NCI-H2171 (cell line): ENCODE measurements around the gene OR2L8.
A peak's percentile ranks its signal among the peaks of the same experiment; 100 is the strongest.

Experiments
- DNase-seq: peaks from one replicate; lab custom pipeline; 2025; lab: John Stamatoyannopoulos, UW

Gene OR2L8, protein sequence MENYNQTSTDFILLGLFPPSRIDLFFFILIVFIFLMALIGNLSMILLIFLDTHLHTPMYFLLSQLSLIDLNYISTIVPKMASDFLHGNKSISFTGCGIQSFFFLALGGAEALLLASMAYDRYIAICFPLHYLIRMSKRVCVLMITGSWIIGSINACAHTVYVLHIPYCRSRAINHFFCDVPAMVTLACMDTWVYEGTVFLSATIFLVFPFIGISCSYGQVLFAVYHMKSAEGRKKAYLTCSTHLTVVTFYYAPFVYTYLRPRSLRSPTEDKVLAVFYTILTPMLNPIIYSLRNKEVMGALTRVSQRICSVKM

DNA sequence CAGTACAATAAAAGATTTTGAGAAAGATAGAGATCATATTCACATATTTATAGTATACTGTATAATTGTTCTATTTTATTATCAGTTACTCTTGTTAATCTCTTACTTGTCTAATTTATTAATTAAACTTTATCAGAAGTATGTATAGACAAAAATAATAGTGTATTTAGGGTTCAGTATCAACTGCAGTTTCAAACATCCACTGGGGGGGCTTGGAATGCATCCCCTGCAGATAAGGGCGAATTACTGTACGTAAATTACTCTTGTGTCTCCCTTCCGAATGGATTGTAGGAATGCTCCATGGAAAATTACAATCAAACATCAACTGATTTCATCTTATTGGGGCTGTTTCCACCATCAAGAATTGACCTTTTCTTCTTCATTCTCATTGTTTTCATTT lies at the start of gene OR2L8:
Gene OR2L8 (plus strand): TSS at position 301 of the 400 bp plus-strand sequence. CDS start 0 bp downstream, at position 301.
- DNase-seq, result no peak

DNA sequence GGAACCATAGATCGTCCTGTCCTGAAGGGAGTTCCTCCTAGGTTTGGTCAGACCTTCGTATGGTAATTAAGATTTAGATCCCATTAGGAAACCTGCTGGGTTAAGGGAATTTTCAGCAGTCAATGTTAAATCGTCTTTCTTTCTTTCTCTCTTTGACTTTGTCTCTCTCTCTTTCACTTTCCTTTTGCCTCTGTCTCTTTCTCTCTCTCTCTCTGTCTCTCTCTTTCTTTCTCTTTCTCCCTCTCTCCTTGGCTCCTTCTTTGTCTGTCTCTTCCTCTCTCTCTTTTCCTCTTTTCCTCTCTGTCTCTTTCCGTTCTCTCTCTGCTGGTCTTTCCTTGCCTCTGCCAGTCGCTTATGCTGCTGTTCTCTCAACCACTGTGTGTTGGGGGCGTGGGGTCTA lies 44.5 kb upstream of the OR2L8 start:
- no peak for DNase-seq

DNA sequence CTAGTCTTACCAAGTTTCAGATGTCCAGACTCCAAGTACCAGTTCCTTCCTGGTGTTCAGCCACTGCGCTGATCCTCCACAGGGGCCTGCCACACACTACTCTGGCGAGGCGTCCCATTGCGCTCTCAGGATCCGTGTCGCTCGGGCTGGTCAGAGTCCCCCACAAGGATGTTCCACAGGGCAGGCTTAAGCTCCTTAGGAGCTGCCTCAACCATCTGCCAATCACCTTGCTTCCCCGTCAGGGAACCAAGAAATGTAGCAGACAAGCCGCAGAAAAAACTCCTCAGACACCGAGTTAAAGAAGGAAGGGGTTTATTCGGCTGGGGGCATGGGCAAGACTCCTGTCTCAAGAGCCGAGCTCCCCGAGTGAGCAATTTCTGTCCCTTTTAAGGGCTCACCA lies 43.5 kb upstream of the OR2L8 start:
- DNase-seq, result no peak

DNA sequence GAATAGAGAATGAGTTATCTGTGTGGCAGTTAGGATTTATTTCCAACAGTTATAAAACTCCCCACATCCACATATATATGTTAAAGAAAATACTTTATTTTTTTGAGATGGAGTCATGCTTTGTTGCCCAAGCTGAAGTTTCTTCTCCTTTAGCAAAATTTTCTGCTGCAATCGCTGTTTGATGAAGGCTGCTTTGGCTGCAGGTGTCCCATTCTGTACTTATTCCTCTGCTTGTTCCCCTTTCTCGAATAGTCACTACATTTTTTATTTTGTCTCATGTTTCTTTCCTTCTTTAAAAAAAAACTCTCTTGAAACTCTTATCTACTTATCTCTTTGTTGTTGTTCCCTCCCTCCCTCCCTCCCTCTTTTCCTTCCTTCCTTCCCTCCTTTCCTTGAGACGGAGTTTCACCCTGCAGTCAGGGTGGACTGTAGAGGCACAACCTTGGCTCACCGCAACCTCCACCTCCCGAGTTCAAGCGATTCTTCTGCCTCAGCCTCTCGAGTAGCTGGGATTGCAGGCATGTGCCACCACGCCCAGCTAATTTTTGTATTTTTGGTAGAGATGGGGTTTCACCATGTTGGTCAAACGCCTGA lies 42.7 kb upstream of the OR2L8 start:
- no peak for DNase-seq

DNA sequence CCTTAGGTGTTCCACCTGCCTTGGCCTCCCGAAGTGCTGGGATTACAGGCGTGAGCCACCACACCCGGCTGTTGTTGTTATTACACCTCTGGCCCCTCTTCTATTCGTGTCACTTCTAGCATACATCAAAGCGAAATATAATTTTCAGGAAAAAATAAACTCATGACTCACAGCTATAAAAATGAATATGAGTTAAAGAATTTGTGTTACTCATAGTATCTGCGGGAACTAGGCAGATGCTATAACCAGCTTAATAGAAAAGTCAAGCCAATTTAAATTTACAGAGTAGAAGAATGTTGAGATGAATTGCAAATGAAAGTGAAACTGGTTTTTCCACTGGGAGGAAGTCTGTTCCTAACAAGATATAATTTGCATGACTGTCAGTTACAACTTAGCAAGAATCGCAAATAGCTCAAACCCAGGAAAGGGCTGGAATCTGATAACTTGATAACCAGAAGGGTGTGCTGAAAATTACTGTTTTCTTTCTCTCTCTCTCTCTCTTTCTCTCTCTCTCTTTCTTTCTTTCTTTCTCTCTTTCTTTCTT lies 42.1 kb upstream of the OR2L8 start:
- DNase-seq, result no peak

DNA sequence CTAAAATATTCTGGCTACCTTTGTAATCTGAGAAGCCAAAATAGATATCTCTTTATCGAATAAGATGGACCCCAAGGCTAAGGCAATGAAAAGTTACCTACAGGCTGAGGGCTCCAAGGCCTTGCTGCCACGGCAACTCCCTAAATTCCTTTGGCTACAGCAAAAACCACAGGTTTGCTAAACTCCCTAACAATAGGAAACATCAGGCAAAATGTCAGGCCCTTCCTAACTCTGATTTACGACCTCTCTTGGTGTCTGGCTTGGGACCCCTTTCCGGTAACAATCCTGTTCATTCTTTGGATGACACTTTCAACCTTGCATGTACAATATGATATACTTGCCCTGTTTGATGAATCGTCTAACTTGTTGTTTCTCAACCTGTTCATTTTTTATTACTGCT lies 39.9 kb upstream of the OR2L8 start:
- DNase-seq, result no peak

DNA sequence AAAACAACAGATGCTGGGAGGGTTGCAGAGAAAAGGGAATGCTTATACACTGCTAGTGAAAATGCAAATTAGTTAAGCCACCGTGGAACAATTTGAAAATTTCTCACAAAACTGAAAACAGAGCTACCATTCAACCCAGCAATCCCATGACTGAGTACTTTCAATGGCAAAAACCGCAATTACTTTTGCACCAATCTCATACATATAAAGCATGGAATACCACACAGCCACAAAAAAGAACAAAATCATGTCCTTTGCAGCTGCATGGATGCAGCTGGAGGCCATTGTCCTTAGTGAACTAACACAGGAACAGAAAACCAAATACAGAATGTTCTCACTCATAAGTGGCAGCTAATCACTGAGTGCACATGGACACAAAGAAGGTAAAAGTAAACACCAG lies 34.9 kb upstream of the OR2L8 start:
- DNase-seq, result no peak

DNA sequence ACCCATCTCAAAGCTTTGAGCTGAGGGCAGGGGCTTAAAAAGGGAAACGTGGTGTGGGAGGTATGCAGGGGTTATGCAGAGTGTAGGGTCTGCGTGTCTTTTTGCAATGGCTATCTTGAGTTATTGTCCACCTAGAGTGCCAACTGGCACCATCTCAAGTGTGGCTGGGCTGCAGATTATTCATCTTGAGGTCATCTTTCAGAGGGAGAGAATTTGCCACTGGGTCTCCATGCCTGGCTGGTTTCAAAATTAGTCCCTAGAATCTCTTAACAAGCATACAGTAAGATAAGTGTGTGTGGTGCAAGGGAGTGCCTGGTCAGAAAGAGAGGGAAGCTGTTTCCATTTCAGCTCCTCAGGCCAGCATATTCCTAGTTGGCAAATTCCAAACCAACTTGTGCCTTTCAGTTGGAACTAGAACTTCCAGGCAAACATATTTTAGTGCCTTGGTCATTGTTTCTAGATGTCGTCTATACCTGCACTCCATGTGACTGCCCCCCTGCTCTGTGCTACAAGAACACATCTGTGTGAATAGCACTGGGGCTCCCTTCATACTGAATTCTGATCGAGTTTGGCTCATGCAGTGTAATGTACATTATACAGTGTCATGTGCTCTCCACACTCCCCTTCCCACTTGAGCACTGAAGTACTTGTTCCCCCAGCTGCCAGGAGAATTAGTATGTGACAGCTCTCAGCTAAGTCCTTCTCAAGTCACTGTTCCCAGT lies 33.6 kb upstream of the OR2L8 start:
- no peak for DNase-seq

DNA sequence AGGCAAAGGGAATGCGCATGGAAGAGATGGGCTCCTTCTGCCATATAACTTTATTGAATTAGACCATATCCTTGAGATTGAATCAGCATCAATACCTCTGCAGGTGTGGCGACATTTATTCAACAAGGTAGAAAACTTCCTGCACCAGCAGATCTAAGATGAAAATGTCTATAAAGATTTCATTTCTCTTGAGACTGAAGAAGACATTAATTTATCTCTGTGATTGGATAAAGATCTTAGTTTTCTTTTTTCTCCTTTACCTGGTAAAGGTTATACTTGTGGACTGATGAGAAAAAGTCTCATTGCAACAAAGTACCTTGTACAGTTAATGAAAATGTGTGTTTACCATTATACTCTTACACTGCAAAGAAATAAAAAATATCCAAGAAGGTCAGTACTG lies 28.7 kb upstream of the OR2L8 start, which contains the start of gene OR2T8:
Gene OR2T8 (plus strand): TSS at position 301 of the 400 bp plus-strand sequence. CDS start 766 bp downstream, outside the sequence.
- no peak for DNase-seq

DNA sequence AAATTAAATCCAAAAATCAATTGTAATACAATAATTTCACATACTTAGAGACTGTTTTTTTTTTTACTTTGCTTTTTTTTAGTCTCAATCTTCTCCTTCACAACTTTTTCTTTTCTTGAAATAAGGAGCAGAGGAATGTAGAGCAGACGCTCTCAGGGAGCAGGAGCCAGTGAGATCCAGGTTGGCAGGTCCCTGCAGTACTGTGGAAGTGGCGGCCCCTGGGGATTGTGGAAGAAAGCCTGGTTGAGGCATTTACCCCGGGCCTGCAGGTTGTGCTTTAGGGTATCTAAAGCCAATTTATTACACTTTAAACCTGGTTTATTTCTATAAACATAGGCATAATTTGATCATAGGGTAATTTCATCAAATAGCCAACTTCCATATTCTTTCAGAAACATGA lies 24.7 kb upstream of the OR2L8 start:
- no peak for DNase-seq

DNA sequence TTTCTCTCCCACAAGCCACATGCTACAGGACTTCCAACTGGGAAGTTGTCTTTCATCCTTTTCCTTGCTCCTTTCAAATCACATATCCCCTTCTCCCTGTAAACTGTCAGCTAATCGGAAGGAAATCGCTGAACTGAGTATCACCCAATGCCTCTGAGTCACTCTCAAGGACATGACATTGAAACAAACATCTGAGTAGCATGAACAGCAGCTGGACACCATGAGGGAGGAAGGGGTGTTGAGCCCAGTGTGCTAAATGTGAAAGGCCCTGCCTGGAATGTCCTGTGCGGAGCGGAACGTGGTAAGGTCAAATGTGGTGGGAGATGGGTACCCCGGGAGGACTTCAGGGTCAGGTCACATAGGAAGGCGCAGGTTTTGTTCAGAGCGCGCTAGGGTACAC lies 23.8 kb upstream of the OR2L8 start, which contains the start of gene OR2AJ1:
Gene OR2AJ1 (plus strand): TSS at position 22 of the 400 bp plus-strand sequence. CDS start 8,880 bp downstream, outside the sequence.
- DNase-seq, result no peak

DNA sequence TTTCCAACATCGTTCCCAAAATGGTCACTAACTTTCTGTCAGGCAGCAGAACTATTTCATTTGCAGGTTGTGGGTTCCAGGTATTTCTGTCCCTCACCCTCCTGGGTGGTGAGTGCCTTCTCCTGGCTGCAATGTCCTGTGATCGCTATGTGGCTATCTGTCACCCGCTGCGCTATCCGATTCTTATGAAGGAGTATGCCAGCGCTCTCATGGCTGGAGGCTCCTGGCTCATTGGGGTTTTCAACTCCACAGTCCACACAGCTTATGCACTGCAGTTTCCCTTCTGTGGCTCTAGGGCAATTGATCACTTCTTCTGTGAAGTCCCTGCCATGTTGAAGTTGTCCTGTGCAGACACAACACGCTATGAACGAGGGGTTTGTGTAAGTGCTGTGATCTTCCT lies 14.7 kb upstream of the OR2L8 start:
- no peak for DNase-seq

DNA sequence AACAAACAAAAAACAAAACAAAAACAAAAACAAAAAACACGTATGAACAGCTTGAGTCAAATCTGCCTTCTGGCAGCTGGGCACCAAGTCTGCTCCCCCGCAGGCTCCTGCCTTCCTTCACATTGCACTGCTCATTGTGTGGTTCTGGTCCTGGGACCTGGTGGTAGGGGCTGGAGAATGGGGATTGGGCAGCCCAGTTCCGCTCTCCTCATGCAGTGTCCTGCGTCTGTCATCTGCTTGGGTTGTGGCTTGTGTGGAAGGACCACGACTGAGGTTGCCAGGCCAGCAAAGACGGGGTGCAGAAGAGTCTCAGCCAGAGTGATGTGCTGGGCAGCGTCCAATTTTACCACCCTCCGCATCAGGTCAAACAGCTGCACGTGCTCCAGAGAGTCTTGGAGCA lies 12.9 kb upstream of the OR2L8 start:
- DNase-seq, result no peak

DNA sequence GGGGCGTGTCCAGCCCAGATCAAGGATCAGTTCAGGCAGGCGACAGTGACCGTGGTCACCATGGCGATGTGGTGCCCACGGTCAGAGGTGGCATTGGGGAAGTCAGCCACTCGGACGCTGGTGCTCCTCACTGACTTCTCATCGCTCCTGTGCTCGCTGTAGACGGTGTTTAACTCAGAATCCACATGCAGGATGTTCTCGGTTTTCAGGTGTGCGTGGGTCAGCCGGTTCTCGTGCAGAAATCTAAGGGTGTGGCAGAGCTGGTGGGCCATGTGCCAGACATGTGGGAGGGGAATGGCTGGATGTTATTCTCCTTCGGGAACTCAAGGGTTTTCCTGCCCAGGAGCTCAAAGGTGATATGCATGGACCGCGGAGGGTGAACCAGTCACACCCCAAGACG lies 12.2 kb upstream of the OR2L8 start:
- DNase-seq, result no peak

DNA sequence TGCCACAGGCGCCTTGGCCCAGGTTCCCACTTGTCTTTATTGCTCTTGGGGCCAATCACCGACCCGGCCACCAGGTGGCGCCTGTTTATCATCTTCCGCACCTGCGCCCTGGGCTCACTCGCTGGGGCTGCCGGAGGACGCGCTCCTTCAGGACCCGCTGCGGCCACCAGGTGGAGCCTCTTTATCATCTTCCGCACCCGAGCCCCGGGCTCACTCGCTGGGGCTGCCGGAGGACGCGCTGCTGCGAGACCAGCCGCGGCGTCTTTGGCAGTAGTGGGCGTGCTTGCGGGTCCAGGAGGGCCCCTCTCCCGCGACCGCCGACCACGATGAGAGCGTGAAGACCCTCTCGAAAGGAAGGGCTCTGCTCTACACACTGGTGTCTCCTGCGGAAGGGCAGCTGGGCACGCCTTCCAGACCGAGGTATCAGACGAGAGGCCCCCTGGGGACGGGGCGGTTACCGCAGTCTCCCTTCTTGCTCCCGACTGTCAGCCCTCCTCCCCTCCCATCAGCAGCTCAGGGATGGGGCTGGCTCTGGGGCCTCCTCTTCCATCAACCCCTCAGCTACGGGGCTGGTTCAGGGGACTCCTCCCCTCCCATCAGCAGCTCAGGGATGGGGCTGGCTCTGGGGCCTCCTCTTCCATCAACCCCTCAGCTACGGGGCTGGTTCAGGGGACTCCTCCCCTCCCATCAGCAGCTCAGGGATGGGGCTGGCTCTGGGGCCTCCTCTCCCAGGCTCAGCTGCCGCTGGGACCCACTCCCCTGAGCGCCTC lies 11.5 kb upstream of the OR2L8 start:
- peak; percentile 93 for DNase-seq

DNA sequence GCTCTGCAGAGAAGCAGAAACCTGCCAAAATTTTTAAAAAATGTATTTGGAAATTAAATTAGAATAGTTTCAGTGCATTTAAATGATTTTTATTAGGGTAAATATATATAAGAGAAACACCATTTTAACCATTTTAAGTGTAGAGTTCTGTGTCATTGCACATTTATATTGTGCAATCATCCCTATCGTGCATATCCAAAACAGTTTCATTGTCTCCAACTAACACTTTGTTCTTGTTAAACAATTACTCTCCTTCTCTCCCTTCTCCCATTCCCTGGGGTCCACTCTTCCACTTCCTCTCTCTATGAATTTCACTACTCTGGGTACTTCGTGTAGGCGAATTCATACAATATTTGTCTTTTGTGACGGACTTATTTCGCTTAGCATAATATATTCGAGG lies 6.0 kb upstream of the OR2L8 start:
- no peak for DNase-seq

DNA sequence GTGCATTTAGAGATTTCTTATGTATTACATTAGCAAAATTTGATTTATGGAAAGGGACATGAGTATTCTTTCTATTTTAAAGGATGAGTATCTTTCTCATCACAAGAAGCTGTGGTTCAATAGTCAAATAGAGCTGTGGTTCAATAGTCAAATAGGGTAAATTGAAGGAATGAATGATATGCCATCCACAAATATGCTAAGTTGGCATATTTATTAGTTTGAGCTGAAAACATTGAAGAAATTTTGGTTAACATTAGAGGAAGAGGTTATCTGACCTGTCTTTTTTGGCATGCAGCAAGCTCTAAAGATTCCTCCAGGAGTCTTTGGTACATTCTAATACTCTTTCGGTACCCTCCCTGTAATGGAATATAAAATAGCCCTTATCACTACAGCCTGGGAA lies 4.8 kb downstream of the OR2L8 start:
- no peak for DNase-seq

DNA sequence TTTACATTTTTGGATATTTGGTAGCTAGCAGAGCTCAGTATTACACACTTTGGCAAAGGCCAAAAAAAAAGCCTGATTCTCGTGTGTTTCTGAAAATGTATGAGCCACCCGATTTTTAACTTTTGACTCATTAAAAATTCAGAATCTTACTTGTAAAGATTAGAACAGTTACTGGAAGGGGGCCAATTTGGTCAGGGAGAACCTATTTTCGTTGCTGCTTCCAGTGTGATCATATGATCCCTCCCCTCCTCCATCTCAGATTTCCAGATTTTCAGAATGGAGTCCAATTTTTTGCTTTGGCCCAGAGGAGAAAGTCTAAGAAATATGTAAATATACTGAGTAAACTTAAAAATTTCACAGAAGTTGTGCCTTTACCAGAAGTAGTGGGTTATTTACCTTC lies 13.1 kb downstream of the OR2L8 start:
- DNase-seq, result no peak

DNA sequence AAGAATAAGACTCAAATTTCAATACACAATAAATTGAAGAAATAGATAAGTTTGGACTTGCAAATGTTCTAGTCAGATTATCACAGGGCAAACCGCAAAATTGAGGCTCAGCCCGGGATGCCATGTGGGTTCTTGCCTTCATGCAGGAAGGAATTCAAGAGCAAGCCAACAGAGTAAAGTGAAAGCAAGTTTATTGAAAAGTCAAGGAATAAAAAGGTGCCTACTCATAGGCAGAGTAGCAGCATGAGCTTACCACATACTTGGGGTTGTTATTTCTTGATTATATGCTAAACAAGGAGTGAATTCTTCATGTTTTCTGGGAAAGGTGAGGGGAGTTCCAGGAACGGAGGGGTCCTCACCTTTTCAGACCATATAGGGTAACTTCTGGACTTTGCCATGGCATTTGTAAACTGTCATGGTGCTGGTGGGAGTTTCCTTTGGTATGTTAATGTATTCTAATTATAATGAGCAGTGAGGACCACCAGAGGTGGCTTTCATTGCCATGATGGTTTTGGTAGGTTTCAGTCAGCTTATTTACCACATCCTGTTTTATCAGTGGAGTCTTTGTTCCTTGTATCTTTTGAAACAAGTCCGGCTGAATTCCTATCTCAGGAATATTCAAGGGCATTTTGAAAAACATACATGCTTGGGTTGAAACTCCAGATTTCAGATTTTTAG lies 14.4 kb downstream of the OR2L8 start:
- no peak for DNase-seq

DNA sequence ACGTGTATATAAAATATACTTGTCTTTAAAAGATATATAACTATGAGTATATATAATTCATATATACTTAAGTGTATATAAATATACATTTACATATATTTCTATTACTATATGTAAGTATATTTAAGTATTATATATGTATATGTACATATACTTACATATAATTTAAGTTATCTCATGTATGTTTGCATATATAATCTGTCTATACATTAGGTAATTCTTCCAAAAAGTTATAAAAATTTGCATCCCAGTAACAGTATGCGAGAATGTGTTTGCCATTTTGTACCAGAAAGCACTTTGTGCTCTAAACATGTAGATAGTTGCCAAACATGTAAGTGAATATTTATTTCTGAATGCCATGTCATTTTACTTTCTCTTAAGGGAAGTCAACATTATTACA lies 16.3 kb downstream of the OR2L8 start, which contains the start of gene OR2AK2:
Gene OR2AK2 (plus strand): TSS at position 301 of the 400 bp plus-strand sequence. CDS start 144 bp downstream, outside the sequence.
- no peak for DNase-seq

DNA sequence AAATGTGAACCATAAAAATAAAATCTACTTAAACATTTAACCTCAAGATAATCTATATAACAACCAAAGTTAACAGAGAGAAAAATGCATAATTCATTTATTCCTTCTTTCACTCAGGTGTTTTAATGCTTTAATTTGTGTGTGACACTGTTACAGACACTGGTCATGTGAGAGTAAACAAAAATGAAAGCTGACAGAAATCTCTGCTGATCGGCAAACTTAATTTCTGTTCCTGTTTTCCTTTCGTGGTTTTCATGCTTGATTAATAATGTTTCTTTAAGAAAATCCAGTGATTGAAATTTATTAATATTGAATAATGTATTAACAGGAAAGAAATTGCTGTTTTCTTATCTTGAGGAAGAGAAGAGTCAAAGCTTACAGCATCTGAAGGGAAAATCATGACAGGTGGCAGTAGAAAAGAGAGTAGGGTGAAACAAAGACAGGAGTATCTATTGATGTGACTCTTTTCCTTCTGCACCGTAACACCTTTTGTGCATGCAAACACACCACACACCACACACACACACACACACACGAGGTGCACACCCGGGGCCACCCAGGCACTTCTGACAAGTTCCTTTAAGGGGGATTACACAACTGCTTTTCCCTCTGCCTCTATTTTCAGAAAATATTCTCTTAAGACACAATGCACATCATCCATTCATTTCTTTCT lies 18.0 kb downstream of the OR2L8 start:
- no peak for DNase-seq
